H1 (cell line): ENCODE results near the gene OLR1. TPM values are rescaled to one million over a fixed set of nuclear protein-coding genes. Genes with fewer than 3 reads are reported as not detected.

ENCODE experiments used
- CTCF ChIA-PET: fragments of 300-600 bp; sonication (Branson Sonifier 250); formaldehyde crosslinking; loops from one replicate; lab custom pipeline; 2021; ENCODE audit not compliant: partially characterized antibody; lab: Charles Lee
- POLR2A ChIA-PET: fragments of 300-600 bp; sonication (Branson Sonifier 250); formaldehyde crosslinking; loops from one replicate; lab custom pipeline; 2021; ENCODE audit warnings: inconsistent platforms; ENCODE audit not compliant: partially characterized antibody; lab: Charles Lee
- DNase-seq, 2 experiments: peaks; one replicate each; pipeline versions ENCODE4 v3.0.0 to v3.0.0-alpha.2; 2010 to 2022; ENCODE audit warnings: low spot score in 2 of 2, low read depth in 1 of 2, mixed read lengths in 1 of 2
- FAIRE-seq: peaks from 2 replicates; lab custom pipeline; 2011; peaks lifted over from hg19 to GRCh38; lab: Jason Lieb, UNC
- H2AFZ ChIP-seq: 2 replicates; pipeline ENCODE4 v1.8.1; 2012; ENCODE audit warnings: low read length, inconsistent platforms
- H2AK5ac ChIP-seq: 2 replicates; pipeline ENCODE4 v1.6.1; 2013; ENCODE audit warnings: low read depth, low read length
- H2BK120ac ChIP-seq: replicated peaks from 2 replicates; pipeline ENCODE3; 2013; ENCODE audit warnings: low read depth, low read length, inconsistent platforms
- H2BK12ac ChIP-seq: 2 replicates; pipeline ENCODE4 v1.6.1; 2013; ENCODE audit warnings: low read depth, low read length
- H2BK15ac ChIP-seq: 2 replicates; pipeline ENCODE4 v1.6.1; 2013; ENCODE audit warnings: low read length
- H2BK20ac ChIP-seq: 2 replicates; pipeline ENCODE4 v1.6.1; 2013; ENCODE audit warnings: low read length
- H2BK5ac ChIP-seq: 2 replicates; pipeline ENCODE4 v1.6.1; 2013; ENCODE audit warnings: low read depth, low read length
- H3K14ac ChIP-seq: 2 replicates; pipeline ENCODE4 v1.6.1; 2013; ENCODE audit warnings: inconsistent platforms; ENCODE audit not compliant: insufficient read length
- H3K18ac ChIP-seq: 2 replicates; pipeline ENCODE4 v1.6.1; 2013; ENCODE audit warnings: low read length; ENCODE audit errors: extremely low read depth
- H3K23ac ChIP-seq: 2 replicates; pipeline ENCODE4 v1.6.1; 2013; ENCODE audit warnings: inconsistent platforms; ENCODE audit not compliant: insufficient read length
- H3K23me2 ChIP-seq: 2 replicates; pipeline ENCODE4 v1.6.1; 2013; ENCODE audit warnings: low read depth, low read length
- H3K27ac ChIP-seq: 2 replicates; pipeline ENCODE4 v1.6.1; 2011; ENCODE audit warnings: low read depth, low read length, inconsistent platforms
- H3K27me3 ChIP-seq, 4 experiments: replicated peaks in 1 of 4; 1 replicate in 1 of 4; 2 replicates in 3 of 4; pipeline versions ENCODE4 v1.6.1 to v1.8.1; 2011 to 2013; ENCODE audit warnings: low read length in 3 of 4, mild to moderate bottlenecking in 3 of 4, inconsistent platforms in 2 of 4, mixed read lengths in 2 of 4, moderate library complexity in 1 of 4; ENCODE audit not compliant: control insufficient read depth in 3 of 4, insufficient read depth in 3 of 4; ENCODE audit errors: extremely low read depth in 1 of 4
- H3K36me3 ChIP-seq, 4 experiments: 2 replicates each; pipeline versions ENCODE4 v1.6.1 to v1.8.1; 2011 to 2013; ENCODE audit warnings: mild to moderate bottlenecking in 4 of 4, low read length in 3 of 4, moderate library complexity in 2 of 4, control low read depth in 1 of 4, inconsistent platforms in 1 of 4; ENCODE audit not compliant: insufficient read depth in 4 of 4, control insufficient read depth in 2 of 4
- H3K4ac ChIP-seq: replicated peaks from 2 replicates; pipeline ENCODE3; 2013; ENCODE audit warnings: low read length, low read depth, mixed read lengths, inconsistent platforms; ENCODE audit not compliant: insufficient read length
- H3K4me1 ChIP-seq, 4 experiments: replicated peaks in 1 of 4; 1 replicate in 1 of 4; 2 replicates in 3 of 4; pipeline versions ENCODE4 v1.6.1 to v1.8.1; 2011 to 2013; ENCODE audit warnings: low read length in 3 of 4, inconsistent platforms in 2 of 4, mixed read lengths in 1 of 4; ENCODE audit not compliant: insufficient read depth in 4 of 4, control insufficient read depth in 3 of 4
- H3K4me2 ChIP-seq, 2 experiments: 2 replicates each; pipeline versions ENCODE4 v1.6.1 to v1.8.1; 2011 to 2013; ENCODE audit warnings: low read depth in 2 of 2, low read length in 2 of 2, control low read depth in 1 of 2, inconsistent platforms in 1 of 2, mild to moderate bottlenecking in 1 of 2; ENCODE audit not compliant: insufficient read depth in 1 of 2
- H3K4me3 ChIP-seq, 4 experiments: fragments of 200-600, 300-600 bp in 1 of 4; sonication (generic), shearing (Covaris generic), sonication (Bioruptor Twin) in 1 of 4; 2 replicates each; pipeline versions ENCODE4 v1.5.1 to v1.8.1; 2011 to 2016; ENCODE audit warnings: low read length in 4 of 4, low read depth in 3 of 4, control low read depth in 2 of 4, inconsistent platforms in 2 of 4, mild to moderate bottlenecking in 2 of 4, mixed read lengths in 1 of 4, moderate library complexity in 1 of 4; ENCODE audit not compliant: insufficient read depth in 2 of 4; ENCODE audit errors: extremely low read depth in 1 of 4
- H3K56ac ChIP-seq: replicated peaks from 2 replicates; pipeline ENCODE3; 2013; ENCODE audit warnings: low read depth, mild to moderate bottlenecking, mixed read lengths, low read length, inconsistent platforms; ENCODE audit not compliant: insufficient read length
- H3K79me1 ChIP-seq: 2 replicates; pipeline ENCODE4 v1.6.1; 2013; ENCODE audit warnings: low read depth, low read length, control low read depth
- H3K79me2 ChIP-seq, 2 experiments: 2 replicates each; pipeline versions ENCODE4 v1.6.1 to v1.8.1; 2012 to 2013; ENCODE audit warnings: low read length in 2 of 2, mild to moderate bottlenecking in 2 of 2, inconsistent platforms in 1 of 2; ENCODE audit not compliant: insufficient read depth in 2 of 2, control insufficient read depth in 1 of 2
- H3K9ac ChIP-seq, 4 experiments: replicated peaks in 1 of 4; 1 replicate in 1 of 4; 2 replicates in 3 of 4; pipeline versions ENCODE4 v1.6.1 to v1.8.1; 2011 to 2013; ENCODE audit warnings: low read depth in 3 of 4, low read length in 3 of 4, control low read depth in 2 of 4, mild to moderate bottlenecking in 2 of 4, moderate library complexity in 2 of 4, inconsistent platforms in 1 of 4; ENCODE audit errors: extremely low read depth in 1 of 4
- H3K9me3 ChIP-seq, 2 experiments: 2 replicates each; pipeline versions ENCODE4 v1.6.1 to v1.8.1; 2012 to 2013; ENCODE audit warnings: mild to moderate bottlenecking in 2 of 2, moderate library complexity in 2 of 2, control low read depth in 1 of 2, inconsistent platforms in 1 of 2, low read depth in 1 of 2, low read length in 1 of 2, mixed read lengths in 1 of 2; ENCODE audit not compliant: insufficient read depth in 2 of 2
- H4K20me1 ChIP-seq, 2 experiments: replicated peaks in 1 of 2; 2 replicates each; pipeline versions ENCODE3 to v1.8.1; 2011 to 2013; ENCODE audit warnings: inconsistent platforms in 2 of 2, low read length in 2 of 2, mild to moderate bottlenecking in 1 of 2; ENCODE audit not compliant: insufficient read depth in 2 of 2, control insufficient read depth in 1 of 2
- H4K5ac ChIP-seq: 2 replicates; pipeline ENCODE4 v1.6.1; 2013; ENCODE audit warnings: low read length, low read depth, mixed read lengths, inconsistent platforms; ENCODE audit not compliant: insufficient read length
- H4K8ac ChIP-seq: 2 replicates; pipeline ENCODE4 v1.8.0; 2013; ENCODE audit warnings: mild to moderate bottlenecking, moderate library complexity, low read length, inconsistent platforms; ENCODE audit not compliant: insufficient read depth; ENCODE audit errors: extremely low read depth
- H4K91ac ChIP-seq: replicated peaks from 2 replicates; pipeline ENCODE3; 2013; ENCODE audit warnings: low read length, mixed read lengths, inconsistent platforms; ENCODE audit not compliant: insufficient read length
- CBX5 ChIP-seq: fragments of 300-800, 300-1000 bp; sonication (generic); IDR thresholded peaks from 2 replicates; pipeline ENCODE4 v1.7.1; 2016; ENCODE audit warnings: antibody characterized with exemption, low read length, low read depth
- WGBS, 2 experiments: shearing (Covaris generic) in 1 of 2; methylation state at CpG; one replicate each; pipeline versions ENCODE4 v1.1.6 to v1.1.7; 2013 to 2015; ENCODE audit warnings: low lambda C conversion rate in 2 of 2, mixed read lengths in 2 of 2, inconsistent platforms in 1 of 2, low coverage in 1 of 2, missing lambda C conversion rate in 1 of 2; ENCODE audit not compliant: insufficient replicate concordance in 2 of 2, insufficient coverage in 1 of 2, insufficient read length in 1 of 2; ENCODE audit errors: extremely low coverage in 1 of 2, missing lambda C conversion rate in 1 of 2; 5-methylcytosine and 5-hydroxymethylcytosine counted together
- polyA plus RNA-seq, 7 experiments: library from polyadenylated mRNA; depleted of rRNA in 3 of 7; stranded (reverse) in 5 of 7; unstranded in 2 of 7; fragments of >200 nt in 5 of 7; fragments of 200-250 nt in 2 of 7; gene quantifications; 1 replicate in 5 of 7; 2 replicates in 1 of 7; 4 replicates in 1 of 7; pipeline versions ENCODE4 v1.2.1 to v1.2.3, GENCODE V29; 2011 to 2013; ENCODE audit warnings: missing spikeins in 2 of 7, mixed read lengths in 2 of 7
- total RNA-seq: library from RNA; stranded (reverse); fragmentation: NEBNext Ultra II Directional; extraction: Animal tissue kit (Norgen Biotek cat#: 25700); gene quantifications from 2 replicates; pipeline ENCODE4 v1.2.1, GENCODE V29; 2021

Gene OLR1
- total and polyA plus RNA-seq, 2 of the 8 experiments (the other 6 are each of a cell fraction or from before 2014, with no cell fraction given): not detected

DNA sequence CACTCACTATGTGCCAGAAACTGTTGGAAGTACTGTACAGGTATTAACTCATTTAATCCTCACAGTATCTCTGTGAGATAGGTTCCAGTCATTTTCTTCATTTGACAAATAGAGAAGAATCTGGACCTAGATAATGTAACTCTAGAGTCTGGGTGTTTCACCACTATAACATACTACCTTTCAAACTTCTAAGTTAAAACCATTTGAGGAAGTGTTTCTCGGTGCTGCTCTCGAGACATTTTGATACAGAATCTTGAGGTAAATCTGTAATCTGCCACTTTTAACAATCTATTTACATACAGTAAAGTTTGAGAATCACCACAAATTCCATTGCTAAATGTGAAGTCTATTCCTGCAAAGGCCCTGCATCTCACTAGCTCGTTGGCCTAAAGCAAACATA is 8.8 kb downstream of the OLR1 start:
- no peaks in the 10 kb centered on the region for H3K4me1 ChIP-seq

More for the DNA sequence above, 8.8 kb downstream of the OLR1 start:
- CTCF ChIA-PET: interaction anchor here (0.5 to 3.6 kb wide), 3 partner anchors 10 to 177 kb away, joined by 3 to 13 read pairs (median 4); no protein-coding TSS in a partner anchor
- H3K56ac ChIP-seq: no peak overlapping the region
- TF ChIP-seq CBX5: no peak
- TF ChIP-seq, all 59 proteins: peak for 0
- no peak overlapping the region for H3K23ac ChIP-seq
- DNase-seq (no peak), FAIRE-seq (no peak)
- H3K14ac ChIP-seq: no peak overlapping the region
- no peak overlapping the region for H3K4ac ChIP-seq
- no peak overlapping the region for H2AK5ac ChIP-seq
- H3K9ac ChIP-seq: no peak overlapping the region
- H3K18ac ChIP-seq: no peak overlapping the region
- no peaks in the 10 kb centered on the region for H3K9me3 ChIP-seq
- 92% methylated on average over 3 of the region's 3 CpGs; no CpG with 5 or more reads in 1 of the 2 experiments for WGBS, 2 experiments
- H2BK15ac ChIP-seq: no peak overlapping the region
- H3K79me2 ChIP-seq: no peaks in the 10 kb centered on the region
- H2BK120ac ChIP-seq: no peak overlapping the region
- no peaks in the 10 kb centered on the region for H3K79me1 ChIP-seq
- H3K36me3 ChIP-seq: no peaks in the 10 kb centered on the region
- H4K20me1 ChIP-seq: no peaks in the 10 kb centered on the region
- no peak overlapping the region for H2BK20ac ChIP-seq
- H4K8ac ChIP-seq: no peak overlapping the region
- POLR2A ChIA-PET: no interaction called here
- no peak overlapping the region for H3K4me2 ChIP-seq
- H2BK5ac ChIP-seq: no peak overlapping the region
- no peaks in the 10 kb centered on the region for H3K27me3 ChIP-seq
- H4K5ac ChIP-seq: no peak overlapping the region
- H3K27ac ChIP-seq: no peak overlapping the region
- H3K4me3 ChIP-seq: no peak overlapping the region
- no peak overlapping the region for H4K91ac ChIP-seq
- no peaks in the 10 kb centered on the region for H3K23me2 ChIP-seq
- no peak overlapping the region for H2BK12ac ChIP-seq
- no peak overlapping the region; the same call in 1 of the 2 replicates for H2AFZ ChIP-seq
